ENCODE measurements around the gene ST6GALNAC5.

DNA sequence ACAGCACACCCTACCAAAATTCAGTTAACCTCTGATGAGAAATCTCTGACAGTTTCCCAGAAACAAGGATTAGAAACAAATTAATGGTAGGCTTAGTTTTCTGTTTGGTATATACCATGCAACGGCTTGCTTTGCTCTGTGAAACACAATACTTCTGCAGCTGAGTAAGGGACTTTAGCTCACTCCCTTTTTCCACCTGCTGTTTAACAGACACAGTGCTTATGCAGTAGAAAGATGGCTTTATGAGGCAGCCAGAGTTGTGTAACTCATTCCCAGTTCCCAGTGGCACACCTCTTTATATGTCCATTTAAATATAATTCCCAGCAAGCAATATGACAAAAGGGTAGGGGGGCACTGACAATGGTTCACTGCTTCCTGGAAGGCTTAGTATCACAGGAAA, 228.0 kb downstream of the ST6GALNAC5 start:
- TF ChIP-seq, protein P1, sequence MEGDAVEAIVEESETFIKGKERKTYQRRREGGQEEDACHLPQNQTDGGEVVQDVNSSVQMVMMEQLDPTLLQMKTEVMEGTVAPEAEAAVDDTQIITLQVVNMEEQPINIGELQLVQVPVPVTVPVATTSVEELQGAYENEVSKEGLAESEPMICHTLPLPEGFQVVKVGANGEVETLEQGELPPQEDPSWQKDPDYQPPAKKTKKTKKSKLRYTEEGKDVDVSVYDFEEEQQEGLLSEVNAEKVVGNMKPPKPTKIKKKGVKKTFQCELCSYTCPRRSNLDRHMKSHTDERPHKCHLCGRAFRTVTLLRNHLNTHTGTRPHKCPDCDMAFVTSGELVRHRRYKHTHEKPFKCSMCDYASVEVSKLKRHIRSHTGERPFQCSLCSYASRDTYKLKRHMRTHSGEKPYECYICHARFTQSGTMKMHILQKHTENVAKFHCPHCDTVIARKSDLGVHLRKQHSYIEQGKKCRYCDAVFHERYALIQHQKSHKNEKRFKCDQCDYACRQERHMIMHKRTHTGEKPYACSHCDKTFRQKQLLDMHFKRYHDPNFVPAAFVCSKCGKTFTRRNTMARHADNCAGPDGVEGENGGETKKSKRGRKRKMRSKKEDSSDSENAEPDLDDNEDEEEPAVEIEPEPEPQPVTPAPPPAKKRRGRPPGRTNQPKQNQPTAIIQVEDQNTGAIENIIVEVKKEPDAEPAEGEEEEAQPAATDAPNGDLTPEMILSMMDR (IDR thresholded peaks at IDR 0.05; ENCODE audit: insufficient read depth, low read length, poor library complexity, severe bottlenecking) = no peak
- TF ChIP-seq EZH2phosphoT487 (conservative IDR thresholded peaks at IDR 0.05; ENCODE audit: low read length) = no peak

Data from SU-DHL-6 (cell line).